Measurements from ENCODE around the gene PSMB11.

The PSMB11 gene

GRCh38 chr14:23058654-23059504, 16.9 kb downstream of the PSMB11 start:
- DNase-seq (ENCODE audit: low read depth in 3 of 3): no peak

DNA sequence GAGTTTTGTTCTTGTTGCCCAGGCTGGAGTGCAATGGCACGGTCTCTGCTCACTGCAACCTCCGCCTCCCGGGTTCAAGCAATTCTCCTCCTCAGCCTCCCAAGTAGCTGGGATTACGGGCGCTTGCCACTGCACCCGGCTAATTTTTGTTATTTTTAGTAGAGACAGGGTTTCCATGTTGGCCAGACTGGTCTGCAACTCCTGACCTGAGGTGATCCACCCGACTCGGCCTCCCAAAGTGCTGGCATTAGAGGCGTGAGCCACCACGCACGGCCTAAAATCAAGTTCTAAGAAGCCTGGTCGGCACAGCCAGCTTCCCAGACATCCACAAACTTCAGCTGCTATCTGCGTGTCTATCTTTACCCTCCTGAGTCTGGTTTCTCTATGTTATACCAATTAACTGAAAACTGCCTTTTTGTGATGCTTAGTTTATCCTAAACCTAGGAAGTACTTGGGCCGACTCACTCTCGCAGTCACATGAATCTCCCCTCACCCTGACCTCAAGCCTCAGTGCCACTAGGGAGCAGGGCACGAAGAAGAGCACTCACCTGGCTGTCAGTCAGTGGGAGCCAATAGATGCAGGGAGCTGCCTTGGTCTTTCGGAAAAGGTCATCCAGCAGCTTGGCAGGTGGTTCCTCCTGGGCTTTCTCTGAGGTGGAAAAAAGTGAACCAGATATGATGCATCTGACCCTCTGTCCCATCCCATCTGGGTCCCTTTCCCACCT, 18.7 kb downstream of the PSMB11 start:
- DNase-seq (ENCODE audit: low read depth in 3 of 3): no peak

GRCh38 chr14:23062002-23062401, 20.0 kb downstream of the PSMB11 start:
- DNase-seq (ENCODE audit: low read depth in 3 of 3): no peak

GRCh38 chr14:23063601-23064000, 21.6 kb downstream of the PSMB11 start:
- DNase-seq (ENCODE audit: low read depth in 3 of 3): no peak

- DNase-seq (ENCODE audit: low read depth in 3 of 3): no peak
Measured at GRCh38 chr14:23066368-23066767, 24.4 kb downstream of the PSMB11 start.

GRCh38 chr14:23066855-23067744, 25.1 kb downstream of the PSMB11 start:
- no peak for DNase-seq (ENCODE audit: low read depth in 3 of 3)

- DNase-seq (ENCODE audit: low read depth in 3 of 3): no peak
Measured at GRCh38 chr14:23067847-23068788, 26.1 kb downstream of the PSMB11 start.

DNA sequence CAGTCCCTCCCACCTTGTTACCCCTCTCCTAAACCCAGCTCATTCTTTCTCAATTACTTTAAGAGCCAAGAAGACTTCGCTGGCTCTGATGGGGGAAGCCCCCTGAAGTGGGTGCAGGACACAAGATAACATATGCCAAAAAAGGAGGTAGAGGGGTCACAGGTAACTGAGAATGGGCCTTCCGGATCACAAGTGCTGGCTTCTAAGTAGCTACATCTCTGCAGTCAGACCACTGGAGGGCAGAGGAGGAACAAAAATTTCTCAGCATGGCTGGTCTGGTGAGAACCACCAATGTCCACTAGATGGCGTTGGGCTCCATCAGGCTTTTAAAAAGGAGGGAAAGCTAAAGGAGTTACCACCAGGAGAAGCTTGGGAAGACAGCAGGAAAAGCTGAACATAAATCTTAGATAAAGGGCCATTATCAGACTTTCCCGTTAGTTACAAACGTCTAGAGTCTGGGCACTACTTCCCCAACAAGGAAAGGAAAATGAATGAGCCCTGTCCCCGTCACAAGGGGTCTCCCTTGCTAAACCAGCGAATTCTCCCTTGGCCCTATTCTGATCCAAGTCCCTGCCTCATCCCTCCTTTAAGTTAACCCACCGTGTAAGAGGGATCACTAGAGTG, 26.9 kb downstream of the PSMB11 start:
- peak; percentile 53 to 67 (median 65) for DNase-seq (ENCODE audit: low read depth in 3 of 3)

GRCh38 chr14:23069413-23069806, 27.4 kb downstream of the PSMB11 start:
- DNase-seq (ENCODE audit: low read depth in 3 of 3): no peak

DNA sequence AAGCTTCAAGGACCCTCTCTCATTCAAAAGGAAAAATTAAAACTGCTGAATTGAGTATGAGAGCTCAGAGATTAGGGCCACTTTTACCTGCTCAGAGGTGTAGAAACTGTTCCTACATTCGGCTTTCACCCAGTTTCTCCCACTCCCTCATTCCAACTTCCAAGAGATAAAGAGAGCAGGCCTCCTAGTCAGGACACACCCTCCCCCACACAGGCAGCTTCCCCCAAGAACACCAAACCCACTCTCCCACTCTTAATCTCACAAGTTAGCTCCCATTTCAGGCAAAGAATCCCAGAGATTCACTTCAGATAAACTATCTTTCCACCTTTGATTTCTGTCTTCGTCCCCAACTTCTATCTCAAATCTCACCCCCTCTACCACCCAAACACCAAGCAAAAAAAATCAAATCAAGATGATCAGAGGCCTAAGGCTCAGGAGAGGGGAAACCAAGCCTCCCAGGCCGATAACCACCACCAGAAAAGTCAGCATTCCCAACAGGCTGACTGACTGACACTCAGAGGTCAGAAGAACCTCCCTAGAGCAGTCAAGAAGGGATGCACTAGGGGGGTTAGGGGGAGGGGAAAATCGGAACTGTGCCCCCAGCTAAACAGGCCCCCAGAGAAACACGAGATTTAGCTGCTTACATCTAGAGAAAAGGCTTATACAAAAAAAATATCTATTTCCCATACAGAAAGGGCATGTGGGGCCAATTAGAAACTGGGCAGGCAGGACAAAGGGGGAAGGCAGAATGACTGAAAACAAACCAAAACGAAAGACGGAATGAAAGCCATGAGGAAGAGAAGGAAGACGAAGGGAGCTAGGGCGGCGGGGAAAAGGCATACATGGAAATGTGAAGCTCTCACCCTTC, 28.5 kb downstream of the PSMB11 start:
- no peak for DNase-seq (ENCODE audit: low read depth in 3 of 3)

- peak; percentile 58 to 77 (median 67) for DNase-seq (ENCODE audit: low read depth in 3 of 3)
Measured at GRCh38 chr14:23071244-23071920, 29.4 kb downstream of the PSMB11 start.

- DNase-seq (ENCODE audit: low read depth in 3 of 3): no peak
Measured at GRCh38 chr14:23071921-23072539, 30.0 kb downstream of the PSMB11 start.

GRCh38 chr14:23074906-23075305, 32.9 kb downstream of the PSMB11 start:
- no peak for DNase-seq (ENCODE audit: low read depth in 3 of 3)

- no peak for DNase-seq (ENCODE audit: low read depth in 3 of 3)
Measured at GRCh38 chr14:23076785-23077408, 34.9 kb downstream of the PSMB11 start.

DNA sequence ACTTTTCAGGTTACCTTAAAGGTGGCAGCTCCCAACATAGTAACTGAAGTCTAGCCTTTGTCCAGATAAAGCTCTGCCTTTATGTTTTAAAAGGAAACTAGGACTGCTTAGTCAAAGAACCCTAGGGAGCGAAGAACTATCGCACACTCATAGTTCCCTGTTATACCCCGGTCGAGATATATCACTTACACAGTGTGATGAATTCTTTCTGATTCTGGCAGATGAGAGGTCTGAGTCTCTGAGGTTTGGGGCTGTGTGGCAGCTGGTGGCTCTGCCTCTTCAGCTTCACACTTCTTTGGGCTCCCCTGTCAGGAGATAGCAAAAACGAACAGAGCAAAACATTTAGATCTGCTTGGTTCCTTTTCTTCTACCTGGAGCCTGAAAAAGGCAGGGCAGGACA, 36.0 kb downstream of the PSMB11 start:
- DNase-seq (ENCODE audit: low read depth in 3 of 3): no peak

- DNase-seq (ENCODE audit: low read depth in 3 of 3): no peak
Measured at GRCh38 chr14:23078692-23079116, 36.7 kb downstream of the PSMB11 start.

GRCh38 chr14:23079716-23080115, 37.7 kb downstream of the PSMB11 start:
- DNase-seq (ENCODE audit: low read depth in 3 of 3): no peak

DNA sequence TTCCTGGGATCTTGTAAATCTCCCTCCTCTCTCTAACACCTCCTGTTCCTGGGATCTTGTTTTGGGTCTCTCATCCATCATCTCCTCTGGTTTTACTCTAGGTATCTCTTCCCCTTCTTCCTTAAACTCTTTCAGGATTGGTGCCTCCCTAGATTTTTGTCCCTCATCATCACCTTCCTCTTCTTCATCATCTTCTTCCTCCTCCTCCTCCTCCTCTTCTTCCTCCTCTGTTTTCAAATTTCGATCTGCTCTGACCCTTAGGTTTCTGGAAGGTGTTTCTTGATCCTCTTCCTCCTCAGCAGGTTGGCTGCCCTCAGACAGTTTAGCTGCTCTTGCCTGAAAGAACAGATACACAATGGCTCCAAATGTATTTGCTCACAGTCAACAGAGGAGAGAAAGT, 38.5 kb downstream of the PSMB11 start:
- no peak for DNase-seq (ENCODE audit: low read depth in 3 of 3)

Data from stimulated activated CD4-positive, alpha-beta T cell treated with anti-CD3 and anti-CD28 coated beads, TNF-alpha, amount 100 ng/mL, for 24 hours (primary cell).